ENCODE results near the gene RELA.

The RELA gene

DNA sequence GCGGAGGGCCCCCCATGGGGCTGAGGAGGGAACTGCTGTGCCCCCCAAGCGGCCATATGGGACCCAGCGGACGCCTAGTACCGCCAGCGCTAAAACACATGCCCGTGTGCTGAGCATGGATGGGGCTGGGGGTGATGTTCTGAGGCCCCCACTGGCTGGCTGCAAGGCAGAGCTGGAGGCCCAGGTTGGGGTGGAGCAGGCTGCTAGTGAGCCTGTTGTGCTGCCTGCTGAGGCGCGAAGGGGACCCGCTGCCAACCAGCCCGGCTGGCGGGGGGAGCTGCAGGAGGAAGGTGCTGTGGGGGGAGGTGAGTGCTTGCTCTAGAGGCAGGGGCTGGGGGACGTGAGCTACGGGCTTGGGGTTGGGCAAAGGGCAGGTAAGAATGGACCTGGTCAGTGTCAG lies 44.0 kb downstream of the RELA start:
- TF ChIP-seq BCL11A (tag by site-specific recombination; IDR thresholded peaks at IDR 0.05; ENCODE audit: low read depth) (no peak), REPIN1 (tag by site-specific recombination; IDR thresholded peaks at IDR 0.05; ENCODE audit: low read depth) (no peak), ZNF175 (tag by site-specific recombination; IDR thresholded peaks at IDR 0.05) (no peak), ZNF404 (tag by site-specific recombination; IDR thresholded peaks at IDR 0.05) (no peak), ZEB2 (tag by site-specific recombination; IDR thresholded peaks at IDR 0.05) (no peak), ZNF792 (tag by site-specific recombination; IDR thresholded peaks at IDR 0.05) (no peak), ZNF169 (tag by site-specific recombination; IDR thresholded peaks at IDR 0.05) (no peak), ZNF707 (tag by site-specific recombination; IDR thresholded peaks at IDR 0.05) (no peak), TCF7L2 (IDR thresholded peaks at IDR 0.05; ENCODE audit: borderline replicate concordance, low read depth, low read length) (no peak), ZNF423 (tag by site-specific recombination; IDR thresholded peaks at IDR 0.05) (no peak), ZFHX2 (tag by site-specific recombination; conservative IDR thresholded peaks at IDR 0.05) (no peak), ZNF214 (tag by site-specific recombination; IDR thresholded peaks at IDR 0.05; ENCODE audit: borderline replicate concordance) (no peak), ZNF791 (tag by site-specific recombination; IDR thresholded peaks at IDR 0.05) (no peak), ZSCAN23 (tag by site-specific recombination; IDR thresholded peaks at IDR 0.05) (no peak), ZNF549 (tag by site-specific recombination; IDR thresholded peaks at IDR 0.05) (no peak), ZNF174 (tag by site-specific recombination; IDR thresholded peaks at IDR 0.05) (no peak), MEIS1 (CRISPR knock-in tag; IDR thresholded peaks at IDR 0.05; ENCODE audit: borderline replicate concordance) (no peak)
- TF ChIP-seq, protein P1, sequence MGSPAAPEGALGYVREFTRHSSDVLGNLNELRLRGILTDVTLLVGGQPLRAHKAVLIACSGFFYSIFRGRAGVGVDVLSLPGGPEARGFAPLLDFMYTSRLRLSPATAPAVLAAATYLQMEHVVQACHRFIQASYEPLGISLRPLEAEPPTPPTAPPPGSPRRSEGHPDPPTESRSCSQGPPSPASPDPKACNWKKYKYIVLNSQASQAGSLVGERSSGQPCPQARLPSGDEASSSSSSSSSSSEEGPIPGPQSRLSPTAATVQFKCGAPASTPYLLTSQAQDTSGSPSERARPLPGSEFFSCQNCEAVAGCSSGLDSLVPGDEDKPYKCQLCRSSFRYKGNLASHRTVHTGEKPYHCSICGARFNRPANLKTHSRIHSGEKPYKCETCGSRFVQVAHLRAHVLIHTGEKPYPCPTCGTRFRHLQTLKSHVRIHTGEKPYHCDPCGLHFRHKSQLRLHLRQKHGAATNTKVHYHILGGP (tag by site-specific recombination; IDR thresholded peaks at IDR 0.05): no peak
- TF ChIP-seq, protein P2, sequence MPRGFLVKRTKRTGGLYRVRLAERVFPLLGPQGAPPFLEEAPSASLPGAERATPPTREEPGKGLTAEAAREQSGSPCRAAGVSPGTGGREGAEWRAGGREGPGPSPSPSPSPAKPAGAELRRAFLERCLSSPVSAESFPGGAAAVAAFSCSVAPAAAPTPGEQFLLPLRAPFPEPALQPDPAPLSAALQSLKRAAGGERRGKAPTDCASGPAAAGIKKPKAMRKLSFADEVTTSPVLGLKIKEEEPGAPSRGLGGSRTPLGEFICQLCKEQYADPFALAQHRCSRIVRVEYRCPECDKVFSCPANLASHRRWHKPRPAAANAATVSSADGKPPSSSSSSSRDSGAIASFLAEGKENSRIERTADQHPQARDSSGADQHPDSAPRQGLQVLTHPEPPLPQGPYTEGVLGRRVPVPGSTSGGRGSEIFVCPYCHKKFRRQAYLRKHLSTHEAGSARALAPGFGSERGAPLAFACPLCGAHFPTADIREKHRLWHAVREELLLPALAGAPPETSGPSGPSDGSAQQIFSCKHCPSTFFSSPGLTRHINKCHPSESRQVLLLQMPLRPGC (tag by site-specific recombination; IDR thresholded peaks at IDR 0.05): no peak
- TF ChIP-seq, protein P3, sequence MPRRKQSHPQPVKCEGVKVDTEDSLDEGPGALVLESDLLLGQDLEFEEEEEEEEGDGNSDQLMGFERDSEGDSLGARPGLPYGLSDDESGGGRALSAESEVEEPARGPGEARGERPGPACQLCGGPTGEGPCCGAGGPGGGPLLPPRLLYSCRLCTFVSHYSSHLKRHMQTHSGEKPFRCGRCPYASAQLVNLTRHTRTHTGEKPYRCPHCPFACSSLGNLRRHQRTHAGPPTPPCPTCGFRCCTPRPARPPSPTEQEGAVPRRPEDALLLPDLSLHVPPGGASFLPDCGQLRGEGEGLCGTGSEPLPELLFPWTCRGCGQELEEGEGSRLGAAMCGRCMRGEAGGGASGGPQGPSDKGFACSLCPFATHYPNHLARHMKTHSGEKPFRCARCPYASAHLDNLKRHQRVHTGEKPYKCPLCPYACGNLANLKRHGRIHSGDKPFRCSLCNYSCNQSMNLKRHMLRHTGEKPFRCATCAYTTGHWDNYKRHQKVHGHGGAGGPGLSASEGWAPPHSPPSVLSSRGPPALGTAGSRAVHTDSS (tag by site-specific recombination; IDR thresholded peaks at IDR 0.05): no peak
- no peak overlapping the region for H3K27ac ChIP-seq (ENCODE audit: extremely low read depth, low read depth, low read length)
- peaks cover 0 to 68% of the 10 kb centered on the region in 2 experiments; a peak in 1 of 3 replicates for H3K36me3 ChIP-seq (ENCODE audit: control insufficient read depth in 2 of 2, insufficient read depth in 1 of 2, low read length in 2 of 2)
- CTCF ChIA-PET: no interaction called here
- POLR2A ChIA-PET: interaction anchor here (0.9 to 1.5 kb wide), 3 partner anchors 13 to 36 kb away, joined by 3 read pairs; no protein-coding TSS in a partner anchor
- no peaks in the 10 kb centered on the region for H3K9me3 ChIP-seq (ENCODE audit: control insufficient read depth, insufficient read depth, low read depth, low read length)
- no peak overlapping the region for H3K4me3 ChIP-seq (ENCODE audit: low read depth, low read length)
- H3K4me1 ChIP-seq (ENCODE audit: control insufficient read depth, insufficient read depth, low read length): no peaks in the 10 kb centered on the region

DNA sequence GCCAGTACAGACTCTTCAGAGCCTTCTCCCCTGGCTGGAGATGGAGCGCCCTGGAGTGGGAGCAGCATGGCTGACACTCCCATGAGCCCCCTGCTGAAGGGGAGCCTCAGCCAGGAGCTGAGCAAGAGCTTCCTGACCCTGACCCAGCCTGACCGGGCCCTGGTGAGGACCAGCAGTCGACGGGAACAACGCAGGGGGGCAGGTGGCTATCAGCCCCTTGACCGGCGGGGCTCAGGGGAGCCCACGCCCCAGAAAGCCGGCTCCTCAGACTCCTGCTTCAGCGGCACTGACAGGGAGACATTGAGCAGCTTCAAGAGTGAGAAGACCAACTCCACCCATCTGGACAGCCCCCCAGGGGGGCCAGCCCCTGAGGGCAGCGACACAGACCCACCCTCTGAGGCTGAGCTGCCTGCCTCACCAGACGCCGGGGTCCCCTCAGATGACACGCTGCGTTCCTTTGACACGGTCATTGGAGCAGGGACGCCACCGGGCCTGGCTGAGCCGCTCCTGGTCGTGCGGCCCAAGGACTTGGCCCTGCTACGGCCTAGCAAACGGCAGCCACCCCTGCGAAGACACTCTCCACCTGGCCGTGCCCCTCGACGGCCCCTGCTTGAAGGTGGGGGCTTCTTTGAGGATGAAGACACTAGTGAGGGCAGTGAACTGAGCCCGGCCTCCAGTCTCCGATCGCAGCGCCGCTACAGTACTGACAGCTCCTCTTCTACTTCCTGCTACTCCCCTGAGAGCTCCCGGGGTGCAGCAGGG lies 44.5 kb downstream of the RELA start:
- H3K4me1 ChIP-seq (ENCODE audit: control insufficient read depth, insufficient read depth, low read length): no peaks in the 10 kb centered on the region
- H3K27ac ChIP-seq (ENCODE audit: extremely low read depth, low read depth, low read length): no peak overlapping the region
- TF ChIP-seq, protein P2 (tag by site-specific recombination; IDR thresholded peaks at IDR 0.05): no peak
- TF ChIP-seq ZFP69B (tag by site-specific recombination; IDR thresholded peaks at IDR 0.05): no peak
- TF ChIP-seq KLF8 (tag by site-specific recombination; IDR thresholded peaks at IDR 0.05): no peak
- no peak for TF ChIP-seq ZNF146 (tag by site-specific recombination; IDR thresholded peaks at IDR 0.05)
- no peak for TF ChIP-seq ZNF394 (tag by site-specific recombination; IDR thresholded peaks at IDR 0.05; ENCODE audit: borderline replicate concordance)
- H3K4me3 ChIP-seq (ENCODE audit: low read depth, low read length): no peak overlapping the region
- H3K9me3 ChIP-seq (ENCODE audit: control insufficient read depth, insufficient read depth, low read depth, low read length): no peaks in the 10 kb centered on the region
- POLR2A ChIA-PET: interaction anchor here (0.9 to 1.5 kb wide), 3 partner anchors 14 to 36 kb away, joined by 3 read pairs; no protein-coding TSS in a partner anchor
- CTCF ChIA-PET: interaction anchor here (0.5 kb wide), 1 partner anchor 243 kb away, joined by 4 read pairs; no protein-coding TSS in a partner anchor
- peaks cover 0 to 62% of the 10 kb centered on the region in 2 experiments; a peak in 1 of 3 replicates for H3K36me3 ChIP-seq (ENCODE audit: control insufficient read depth in 2 of 2, insufficient read depth in 1 of 2, low read length in 2 of 2)

Data from HEK293 (cell line).